Ovary (tissue), 9 donors: ENCODE measurements around the gene PLEKHA5. TPM values are rescaled to one million over a fixed set of nuclear protein-coding genes. Genes with fewer than 3 reads are reported as not detected.

Experiments used
- DNase-seq, 5 donors: peaks; one replicate each; pipeline ENCODE4 v3.0.0-alpha.2; 2019 to 2020
- H3K27ac ChIP-seq, 2 donors: fragments of 200-600 bp; one replicate each; pipeline versions ENCODE4 v1.5.1 to v1.8.0; 2019 to 2022
- H3K27me3 ChIP-seq: fragments of 200-600 bp; one replicate; pipeline ENCODE4 v1.8.0; 2022
- H3K36me3 ChIP-seq: fragments of 200-600 bp; sonication (generic); one replicate; pipeline ENCODE4 v1.5.1; 2019
- H3K4me1 ChIP-seq: one replicate; pipeline ENCODE4 v1.8.1; 2013; ENCODE audit warnings: mild to moderate bottlenecking, moderate library complexity; ENCODE audit not compliant: insufficient read depth
- H3K4me3 ChIP-seq: fragments of 200-600 bp; sonication (generic); one replicate; pipeline ENCODE4 v1.5.1; 2017
- H3K9me3 ChIP-seq, 2 donors: fragments of 200-600 bp in 1 of 2; sonication (generic) in 1 of 2; one replicate each; pipeline versions ENCODE4 v1.5.1 to v1.8.1; 2013 to 2019; ENCODE audit warnings: mild to moderate bottlenecking in 1 of 2, moderate library complexity in 1 of 2
- EP300 ChIP-seq: sonication (generic); formaldehyde crosslinking; IDR thresholded peaks from one replicate; pipeline ENCODE4 v1.6.1; 2017; ENCODE audit warnings: antibody characterized with exemption
- POLR2A ChIP-seq: fragments of 450-650 bp; IDR thresholded peaks from one replicate; pipeline ENCODE4 v1.6.1; 2017; ENCODE audit warnings: antibody characterized with exemption, mild to moderate bottlenecking, moderate library complexity
- WGBS, 3 donors: extraction: QIAGEN DNeasy Blood & Tissue Kit in 1 of 3; methylation state at CpG; one replicate each; pipeline versions ENCODE4 v1.1.5 to v1.1.7; 2013 to 2017; 5-methylcytosine and 5-hydroxymethylcytosine counted together
- intact Hi-C, 4 donors: fragments of 100-400 bp; cut with DNase I; formaldehyde crosslinking; loops; one replicate each; pipeline versions ENCODE4 v1.11.0 to v1.15.1; 2022 to 2023
- polyA plus RNA-seq, 2 donors: library from polyadenylated mRNA; stranded (reverse); fragments of 200-250 nt in 1 of 2; fragments of 350-450 nt in 1 of 2; fragmentation: Illumina TruSeq in 1 of 2; extraction: RNeasy Lipid Tissue Mini Kit (QIAGEN cat#74804) in 1 of 2; gene quantifications; one replicate each; pipeline ENCODE4 v1.2.3, GENCODE V29; 2013 to 2014
- total RNA-seq, 7 donors: library from RNA; depleted of rRNA in 2 of 7; stranded (reverse); fragments of >200 nt in 2 of 7; fragmentation: NEBNext Ultra II Directional in 3 of 7; extraction: Animal tissue kit (Norgen Biotek cat#: 25700) in 3 of 7; gene quantifications; one replicate each; pipeline versions ENCODE4 v1.1.0 to v1.2.4, GENCODE V29; 2016 to 2023
- TF ChIP-seq, protein P1 (sequence below), 3 donors: fragments of 450-650 bp in 2 of 3; fragments of 200-600 bp in 1 of 3; IDR thresholded peaks; one replicate each; pipeline versions ENCODE4 v1.5.1 to v1.8.0; 2016 to 2022; ENCODE audit warnings: antibody characterized with exemption in 3 of 3, mild to moderate bottlenecking in 1 of 3
- donor health status: DM: no; HTN: no; CAD: no; lungs with moderate emphysema.
- donor health status: DM: no; HTN: no; CAD: no.
- donor health status: Bipolar disorder and iron deficiency.
- donor health status: DM: yes; HTN: yes; CAD: no.
- donor health status: DM: no; HTN: no; CAD: no.
- donor health status: DM: yes; HTN: yes; CAD: no.

The PLEKHA5 gene
- total and polyA plus RNA-seq, 9 donors: 32.2 to 65.6 (median 45.7) TPM

- H3K4me3 ChIP-seq: no peak overlapping the region
Measured at GRCh38 chr12:19113464-19113863, 16.1 kb upstream of the PLEKHA5 start.

DNA sequence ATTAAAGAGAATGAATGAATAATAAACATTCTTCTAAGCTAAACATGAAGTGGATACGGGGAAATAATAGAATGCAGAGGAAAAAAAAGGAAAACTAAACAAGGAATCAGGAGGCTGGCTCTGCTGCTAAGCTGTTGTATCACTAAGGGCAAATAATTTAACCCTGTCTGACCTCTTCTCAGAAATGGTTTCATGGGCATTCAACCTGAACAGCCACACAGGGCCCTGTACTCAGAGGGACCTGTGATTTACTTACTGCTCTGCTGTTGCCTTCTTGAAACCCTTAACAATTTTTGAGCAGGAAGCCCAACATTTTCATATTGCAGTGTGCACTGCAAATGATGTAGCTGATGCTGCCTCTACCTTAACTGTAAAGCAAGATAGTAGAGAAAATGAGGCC is 14.2 kb upstream of the PLEKHA5 start:
- no peak for DNase-seq
- no peaks in the 10 kb centered on the region for H3K4me1 ChIP-seq
- TF ChIP-seq EP300: no peak
- TF ChIP-seq, protein P1, sequence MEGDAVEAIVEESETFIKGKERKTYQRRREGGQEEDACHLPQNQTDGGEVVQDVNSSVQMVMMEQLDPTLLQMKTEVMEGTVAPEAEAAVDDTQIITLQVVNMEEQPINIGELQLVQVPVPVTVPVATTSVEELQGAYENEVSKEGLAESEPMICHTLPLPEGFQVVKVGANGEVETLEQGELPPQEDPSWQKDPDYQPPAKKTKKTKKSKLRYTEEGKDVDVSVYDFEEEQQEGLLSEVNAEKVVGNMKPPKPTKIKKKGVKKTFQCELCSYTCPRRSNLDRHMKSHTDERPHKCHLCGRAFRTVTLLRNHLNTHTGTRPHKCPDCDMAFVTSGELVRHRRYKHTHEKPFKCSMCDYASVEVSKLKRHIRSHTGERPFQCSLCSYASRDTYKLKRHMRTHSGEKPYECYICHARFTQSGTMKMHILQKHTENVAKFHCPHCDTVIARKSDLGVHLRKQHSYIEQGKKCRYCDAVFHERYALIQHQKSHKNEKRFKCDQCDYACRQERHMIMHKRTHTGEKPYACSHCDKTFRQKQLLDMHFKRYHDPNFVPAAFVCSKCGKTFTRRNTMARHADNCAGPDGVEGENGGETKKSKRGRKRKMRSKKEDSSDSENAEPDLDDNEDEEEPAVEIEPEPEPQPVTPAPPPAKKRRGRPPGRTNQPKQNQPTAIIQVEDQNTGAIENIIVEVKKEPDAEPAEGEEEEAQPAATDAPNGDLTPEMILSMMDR (IDR thresholded peaks at IDR 0.05): no peak
- TF ChIP-seq POLR2A: no peak
- no peak overlapping the region for H3K27ac ChIP-seq
- H3K27me3 ChIP-seq: no peaks in the 10 kb centered on the region
- no peaks in the 10 kb centered on the region for H3K36me3 ChIP-seq
- intact Hi-C loops: no loop called here
- 42 to 89% (median 84%) methylated on average over 1 of the region's 1 CpG for WGBS, 3 donors
- H3K4me3 ChIP-seq: no peak overlapping the region
- H3K9me3 ChIP-seq: no peaks in the 10 kb centered on the region

More at GRCh38 chr12:19113464-19113863, 16.1 kb upstream of the PLEKHA5 start:
- Histone ChIP-seq H3K27ac (no peak overlapping the region), H3K4me1 (no peaks in the 10 kb centered on the region), H3K9me3 (no peaks in the 10 kb centered on the region), H3K27me3 (no peaks in the 10 kb centered on the region), H3K36me3 (no peaks in the 10 kb centered on the region)
- no peak for DNase-seq
- TF ChIP-seq, protein P1 (IDR thresholded peaks at IDR 0.05): no peak
- TF ChIP-seq POLR2A: no peak
- no peak for TF ChIP-seq EP300
- WGBS, 3 donors: 97% methylated on average over 3 of the region's 3 CpGs
- intact Hi-C loops: no loop called here

DNA sequence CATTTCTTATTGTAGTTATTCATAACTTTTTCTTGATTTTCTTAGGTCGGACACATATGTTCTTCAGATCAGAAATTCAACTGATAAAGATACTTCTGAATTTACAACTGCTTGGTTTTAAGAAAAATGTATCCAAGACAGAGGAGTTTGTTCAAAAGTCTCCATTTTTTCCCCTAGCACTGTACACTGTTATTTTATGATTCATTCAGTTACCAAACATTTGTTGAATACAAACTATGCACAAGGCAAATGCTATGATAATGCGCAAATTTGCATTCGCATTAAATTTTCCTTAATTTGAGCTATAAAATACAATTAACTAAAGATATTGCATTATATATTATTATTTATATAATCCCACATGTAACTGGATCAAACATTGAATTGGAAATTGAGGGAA is 10.1 kb upstream of the PLEKHA5 start:
- Histone ChIP-seq H3K9me3 (no peaks in the 10 kb centered on the region), H3K36me3 (no peaks in the 10 kb centered on the region), H3K4me3 (no peak overlapping the region), H3K4me1 (no peaks in the 10 kb centered on the region), H3K27ac (no peak overlapping the region), H3K27me3 (no peaks in the 10 kb centered on the region)
- intact Hi-C loops: no loop called here
- DNase-seq: no peak
- TF ChIP-seq POLR2A (no peak), EP300 (no peak)
- TF ChIP-seq, protein P1 (IDR thresholded peaks at IDR 0.05): no peak
- WGBS, 3 donors: 92 to 97% (median 93%) methylated on average over 3 of the region's 3 CpGs

DNA sequence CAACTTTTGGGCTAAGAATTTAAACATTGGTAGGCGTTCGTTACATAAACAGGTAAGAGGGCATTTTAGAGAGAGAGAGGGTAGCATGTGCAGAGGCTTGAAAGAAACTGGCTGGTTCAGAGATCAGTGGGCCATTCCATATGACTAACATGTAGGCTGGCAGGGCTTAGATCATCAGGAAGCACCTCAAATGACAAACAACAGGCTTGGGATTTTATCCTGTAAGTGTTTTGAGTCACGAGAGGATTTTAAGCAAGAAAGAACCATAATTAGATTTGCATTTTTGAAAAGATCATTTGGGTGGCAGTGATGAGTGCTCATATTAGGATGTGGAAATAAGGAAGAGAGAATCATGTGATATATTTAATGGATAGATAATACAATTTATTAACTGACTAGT is 8.7 kb upstream of the PLEKHA5 start:
- TF ChIP-seq POLR2A: no peak
- no peak for TF ChIP-seq EP300
- TF ChIP-seq, protein P1 (IDR thresholded peaks at IDR 0.05): no peak
- 54 to 73% (median 57%) methylated on average over 3 of the region's 3 CpGs for WGBS, 3 donors
- no peak for DNase-seq
- Histone ChIP-seq H3K9me3 (no peaks in the 10 kb centered on the region), H3K36me3 (no peaks in the 10 kb centered on the region), H3K4me3 (no peak overlapping the region), H3K27ac (no peak overlapping the region), H3K27me3 (no peaks in the 10 kb centered on the region), H3K4me1 (no peaks in the 10 kb centered on the region)
- intact Hi-C loops: no loop called here
